Stimulated activated CD4-positive, alpha-beta T cell treated with anti-CD3 and anti-CD28 coated beads, Interleukin-1b, Interleukin-23, amount 100 ng/mL, for 4 hours (primary cell): Measurements from ENCODE around the gene CD28.
A peak's percentile ranks its signal among the peaks of the same experiment; 100 is the strongest.

Experiments used
- DNase-seq, 2 donors: peaks; one replicate each; pipeline ENCODE4 v3.0.0-alpha.2; 2020; ENCODE audit warnings: low read depth in 2 of 2

Gene CD28

GRCh38 chr2:203706403-203706802 is at the start of gene CD28:
CD28 (plus strand) TSS chr2:203706639; CDS start chr2:203706697, 58 bp downstream.
- DNase-seq = peak; percentile 56 to 62

- no peak for DNase-seq
Observed at GRCh38 chr2:203659331-203660049, 46.9 kb upstream of the CD28 start.

DNA sequence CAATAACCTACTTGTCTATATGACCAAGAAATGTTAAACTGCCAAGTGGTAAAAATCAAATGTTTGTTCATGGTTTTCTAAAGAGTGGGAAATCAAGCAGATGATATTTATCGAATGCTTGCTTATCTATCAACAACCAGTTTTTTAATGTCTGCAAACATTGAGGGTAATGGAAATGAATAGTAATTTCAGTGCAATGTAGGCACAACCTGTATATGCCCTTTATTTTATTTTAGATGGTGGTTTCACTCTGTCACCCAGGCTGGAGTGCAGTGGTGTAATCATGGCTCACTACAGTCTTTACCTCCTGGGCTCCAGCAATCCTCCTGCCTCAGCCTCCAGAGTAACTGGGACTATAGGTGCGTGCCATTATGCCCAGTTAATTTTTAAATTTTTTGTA is 46.0 kb upstream of the CD28 start:
- no peak for DNase-seq

DNA sequence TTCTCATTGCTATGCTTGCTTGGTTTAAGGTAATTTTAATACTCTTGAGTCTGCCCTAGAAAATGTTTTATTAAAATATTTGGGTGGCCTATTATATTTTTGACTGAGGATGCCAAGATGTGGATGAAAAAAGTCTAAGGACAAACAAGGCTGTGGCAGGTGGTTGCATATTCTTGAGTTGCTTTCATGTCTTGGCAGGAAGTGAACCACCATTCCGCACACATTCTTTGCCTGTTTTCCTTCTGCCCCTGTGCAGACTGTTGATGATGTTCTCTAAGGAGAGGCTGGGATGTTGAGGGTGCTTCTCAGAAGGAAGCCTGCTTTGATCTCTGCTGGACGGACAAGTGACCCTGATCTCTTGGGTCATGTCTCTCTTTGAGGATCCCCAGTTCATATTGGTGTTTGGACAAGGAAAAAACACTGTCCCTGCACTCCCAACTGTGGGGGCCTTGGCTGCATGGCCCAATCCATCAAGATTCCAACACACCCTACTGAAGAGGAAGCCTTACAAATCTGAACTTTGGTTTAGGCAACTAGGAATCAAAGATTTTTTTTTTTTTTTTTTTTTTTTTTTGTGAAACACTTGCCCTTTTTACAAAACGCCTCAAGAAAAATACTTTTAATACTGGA is 45.0 kb upstream of the CD28 start:
- DNase-seq = no peak

DNA sequence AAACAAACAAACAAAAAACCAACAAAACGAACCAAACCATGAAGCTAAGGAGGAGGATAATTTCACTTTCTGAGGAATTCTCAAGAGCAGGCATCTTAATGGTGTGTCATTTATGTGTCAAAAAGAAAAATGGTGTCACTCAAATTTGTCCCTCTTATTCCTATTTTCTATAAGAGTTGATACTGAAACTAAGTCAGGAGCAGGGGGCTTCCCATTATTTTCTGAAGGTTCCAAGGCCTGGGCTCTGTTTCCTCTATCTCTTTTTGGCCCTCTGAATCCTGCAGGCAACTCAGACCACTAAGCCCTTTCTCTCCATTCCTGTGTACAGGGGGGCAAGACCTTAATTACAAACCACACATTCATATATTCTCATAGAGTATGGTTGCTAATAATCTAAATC is 44.0 kb upstream of the CD28 start:
- no peak for DNase-seq

DNA sequence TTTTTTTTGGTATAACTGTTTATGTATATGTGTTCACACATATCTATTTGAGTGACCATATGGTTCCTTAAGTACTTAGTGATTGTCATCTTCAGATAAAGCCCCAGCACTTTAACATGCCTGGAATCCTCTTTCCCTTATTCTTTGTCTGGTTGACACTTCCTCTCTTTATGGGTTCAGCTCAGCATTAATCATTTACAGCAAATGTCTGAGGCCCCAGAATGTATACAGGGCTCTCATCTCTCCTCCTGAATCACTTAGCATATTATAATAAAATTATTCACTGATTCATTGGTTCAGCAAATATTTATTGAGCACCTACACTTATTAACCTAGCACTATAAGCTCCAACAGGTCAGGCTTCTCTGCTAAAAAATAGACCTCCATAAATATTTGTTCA is 43.5 kb upstream of the CD28 start:
- DNase-seq = no peak

DNA sequence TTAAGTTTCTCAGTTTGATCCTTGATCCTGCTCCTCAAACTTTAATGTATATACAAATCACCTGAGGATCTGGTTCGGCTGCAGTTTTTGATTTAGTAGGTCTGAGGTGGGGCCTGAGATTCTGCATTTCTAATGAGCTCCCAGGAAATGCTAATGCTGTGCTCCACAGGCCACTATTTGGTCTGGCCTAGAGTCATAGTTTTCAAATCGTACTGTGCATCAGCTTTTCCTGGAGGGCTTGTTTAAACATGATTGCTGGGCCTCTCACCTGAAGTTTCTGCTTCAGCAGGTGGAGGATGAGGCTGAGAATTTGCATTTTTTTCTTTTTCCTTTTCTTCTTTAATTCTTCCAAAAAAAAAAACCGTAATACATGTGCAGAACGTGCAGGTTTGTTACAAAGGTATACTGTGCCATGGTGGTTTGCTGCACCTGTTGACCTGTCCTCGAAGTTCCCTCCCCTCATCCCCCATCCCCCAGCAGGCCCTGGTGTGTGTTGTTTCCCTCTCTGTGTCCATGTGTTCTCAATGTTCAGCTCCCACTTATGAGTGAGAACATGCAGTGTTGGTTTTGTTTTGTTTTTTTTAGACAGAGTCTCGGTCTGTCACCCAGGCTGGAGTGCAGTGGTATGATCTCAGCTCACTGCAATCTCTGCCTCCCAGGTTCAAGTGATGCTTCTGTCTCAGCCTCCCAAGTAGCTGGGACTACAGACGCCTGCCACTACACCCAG is 42.2 kb upstream of the CD28 start:
- no peak for DNase-seq

DNA sequence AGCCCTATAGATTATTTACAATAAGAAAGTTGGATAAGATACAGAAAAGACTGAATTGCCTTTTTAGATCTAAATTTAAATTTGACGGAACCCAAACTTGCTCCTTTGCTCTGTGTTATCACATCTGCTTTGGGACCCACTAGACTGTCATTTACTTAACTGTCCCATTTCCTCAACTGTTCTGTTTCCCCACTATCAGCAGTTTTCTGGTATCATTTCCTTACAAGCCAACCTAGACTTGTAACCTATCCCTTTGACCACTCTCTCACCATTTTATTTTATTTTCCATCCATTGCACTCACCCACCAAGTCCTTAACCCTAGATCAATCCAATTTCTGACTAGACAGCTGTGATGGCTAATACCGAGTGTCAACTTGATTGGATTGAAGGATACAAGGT is 38.6 kb upstream of the CD28 start:
- no peak for DNase-seq

GRCh38 chr2:203669820-203670219 is 36.6 kb upstream of the CD28 start:
- no peak for DNase-seq

DNA sequence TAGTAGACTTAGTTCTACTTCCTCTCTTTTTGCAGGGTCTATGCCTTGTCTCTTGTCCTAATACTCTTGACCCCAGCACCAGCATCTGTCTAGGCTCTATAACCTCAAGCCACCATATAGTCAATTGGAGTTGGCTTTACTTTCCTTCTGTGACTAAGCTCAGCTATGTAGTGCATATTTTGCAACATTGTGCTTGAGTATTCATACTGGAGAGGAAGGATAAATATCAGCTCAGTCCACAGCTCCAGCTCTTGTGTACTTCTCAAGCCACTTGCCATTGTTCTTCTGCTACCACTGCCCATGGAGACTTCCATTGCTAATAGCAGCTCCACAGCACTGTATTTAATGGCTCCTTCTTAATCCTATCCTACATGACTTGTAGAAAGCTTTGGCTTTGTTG is 35.5 kb upstream of the CD28 start:
- no peak for DNase-seq

GRCh38 chr2:203671876-203672275 is 34.6 kb upstream of the CD28 start:
- no peak for DNase-seq

- DNase-seq = no peak
Observed at GRCh38 chr2:203672856-203673255, 33.6 kb upstream of the CD28 start.

DNA sequence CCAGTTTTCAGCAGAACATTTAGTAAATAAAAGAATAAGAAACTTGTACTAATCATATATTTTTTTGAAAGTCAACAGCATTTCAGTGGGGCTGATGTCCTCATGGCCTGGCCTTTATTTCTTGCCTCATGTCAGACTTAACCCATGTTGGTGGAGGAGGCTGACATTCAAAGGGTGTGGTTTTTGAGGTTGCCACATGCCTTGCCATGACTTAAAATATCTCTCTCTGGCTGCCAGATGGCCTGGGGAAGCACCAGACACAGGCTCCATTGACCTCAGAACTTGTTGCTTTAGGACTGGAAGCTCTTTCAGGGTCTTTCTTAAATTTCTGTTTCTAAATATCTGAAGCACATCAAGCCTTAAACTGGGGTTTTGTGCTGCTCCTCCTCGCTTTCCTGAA is 32.5 kb upstream of the CD28 start:
- no peak for DNase-seq

GRCh38 chr2:203675086-203675485 is 31.4 kb upstream of the CD28 start:
- no peak for DNase-seq

GRCh38 chr2:203678971-203679370 is 27.5 kb upstream of the CD28 start:
- no peak for DNase-seq

GRCh38 chr2:203679401-203679800 is 27.0 kb upstream of the CD28 start:
- DNase-seq = no peak

DNA sequence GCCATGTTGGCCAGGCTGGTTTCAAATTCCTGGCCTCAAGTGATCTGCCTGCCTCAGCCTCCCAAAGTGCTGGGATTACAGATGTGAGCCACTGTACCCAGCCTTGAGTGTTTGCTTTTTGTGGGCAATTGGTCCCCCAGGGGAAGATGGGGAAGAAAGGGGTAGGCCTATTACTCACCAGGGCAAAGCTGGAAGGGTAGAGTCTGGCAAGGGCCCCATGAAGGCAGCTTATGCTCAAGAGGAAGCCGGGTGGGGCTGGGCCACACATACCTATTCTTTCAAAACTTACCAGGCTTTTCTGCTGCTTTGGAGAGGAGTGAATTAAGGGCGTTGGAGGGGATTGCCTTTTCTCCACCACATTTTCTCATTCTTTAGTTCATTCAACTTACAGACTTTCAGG is 24.5 kb upstream of the CD28 start:
- no peak for DNase-seq

GRCh38 chr2:203682688-203683130 is 23.7 kb upstream of the CD28 start:
- DNase-seq = no peak

DNA sequence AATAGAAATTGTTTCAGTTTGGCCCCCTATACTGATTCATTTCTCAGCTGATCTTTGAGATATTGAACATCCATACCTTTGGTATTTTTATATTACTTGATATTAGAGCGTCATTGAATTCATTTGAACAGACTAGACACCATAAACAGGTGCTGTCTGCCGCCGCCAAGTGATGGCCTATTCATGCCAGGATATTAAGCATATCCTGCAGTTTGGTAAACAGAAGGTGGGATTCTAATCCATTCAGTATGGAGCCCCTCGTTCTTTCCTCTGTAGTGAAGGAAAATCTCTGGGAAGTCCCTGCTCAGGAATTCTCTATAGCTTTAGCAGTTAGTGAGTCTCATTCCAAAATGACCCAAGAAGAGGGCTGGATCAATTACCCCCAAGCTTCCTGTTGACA is 23.0 kb upstream of the CD28 start:
- no peak for DNase-seq

DNA sequence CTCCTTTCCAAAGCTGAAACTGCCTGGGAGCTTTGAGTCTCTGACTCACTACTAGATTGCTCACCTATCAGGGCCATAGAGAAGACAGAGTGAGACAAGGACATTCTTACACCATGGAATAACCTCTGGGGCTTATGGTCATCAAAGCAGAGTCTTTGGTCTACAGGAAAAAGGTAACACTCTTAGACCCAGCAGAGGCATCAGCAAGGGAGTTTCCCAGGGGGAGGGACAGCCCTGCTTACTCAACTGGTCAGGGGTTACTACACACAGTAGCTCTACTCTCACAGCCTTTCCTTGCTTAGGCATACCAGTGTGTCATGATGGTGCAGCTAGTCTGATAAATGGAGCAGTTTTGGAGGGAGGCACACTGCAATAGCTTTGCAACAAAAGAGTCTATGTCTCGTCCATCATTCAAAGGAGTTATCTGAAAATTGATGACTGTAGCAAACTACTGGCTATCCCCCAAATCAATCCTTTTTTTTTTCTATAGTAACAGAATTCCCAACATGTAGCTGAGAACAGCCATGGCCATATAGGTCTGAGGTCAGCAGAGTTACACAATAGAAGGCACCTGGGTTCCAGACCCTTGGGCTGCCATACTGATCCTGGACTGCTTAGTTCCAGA is 22.4 kb upstream of the CD28 start:
- no peak for DNase-seq

- DNase-seq = no peak
Observed at GRCh38 chr2:203685081-203685621, 21.3 kb upstream of the CD28 start.

- DNase-seq = no peak
Observed at GRCh38 chr2:203685789-203686420, 20.5 kb upstream of the CD28 start.
